HepG2 (cell line): ENCODE measurements around the gene SLC8A2. TPM values are rescaled to one million over a fixed set of nuclear protein-coding genes. Genes with fewer than 3 reads are reported as not detected.

Experiments used
- ATF1 ChIP-seq: IDR thresholded peaks from 2 replicates; pipeline ENCODE4 v1.6.1; 2016; ENCODE audit warnings: mild to moderate bottlenecking, control low read depth
- ATF4 ChIP-seq, 2 experiments: fragments of 450-650 bp in 1 of 2; sonication (generic) in 1 of 2; formaldehyde crosslinking; IDR thresholded peaks; 2 replicates each; pipeline versions ENCODE4 v1.5.0 to v1.8.0; 2020 to 2022; ENCODE audit warnings: mild to moderate bottlenecking in 1 of 2, missing genetic modification reagents in 1 of 2
- PLRG1 ChIP-seq: fragments of 450-650 bp; conservative IDR thresholded peaks from 2 replicates; pipeline ENCODE4 v1.6.1; 2016
- PRPF4 ChIP-seq: fragments of 200-400 bp; formaldehyde crosslinking; IDR thresholded peaks from 2 replicates; pipeline ENCODE4 v1.6.1; 2016; ENCODE audit warnings: low read length, low read depth; ENCODE audit not compliant: poor library complexity, severe bottlenecking
- SIN3B ChIP-seq: fragments of 150-350 bp; IDR thresholded peaks from 2 replicates; pipeline ENCODE4 v1.6.1; 2014; ENCODE audit warnings: low read length
- ZNF512 ChIP-seq: sonication (generic); formaldehyde crosslinking; IDR thresholded peaks from 2 replicates; pipeline ENCODE4 v1.4.0; 2020; ENCODE audit warnings: mild to moderate bottlenecking, missing genetic modification reagents
- ZNF572 ChIP-seq: sonication (generic); formaldehyde crosslinking; IDR thresholded peaks from 2 replicates; pipeline ENCODE4 v1.5.1; 2020; ENCODE audit warnings: mild to moderate bottlenecking, missing genetic modification reagents
- ZXDC ChIP-seq: sonication (generic); formaldehyde crosslinking; IDR thresholded peaks from 2 replicates; pipeline ENCODE4 v1.5.0; 2020; ENCODE audit warnings: mild to moderate bottlenecking, missing genetic modification reagents
- polyA plus RNA-seq, 8 experiments: library from polyadenylated mRNA; depleted of rRNA in 3 of 8; stranded (reverse) in 7 of 8; unstranded in 1 of 8; fragments of >200 nt; fragmentation: Illumina TruSeq in 4 of 8; extraction: Trizol in 4 of 8; gene quantifications; 2 replicates each; pipeline versions ENCODE4 v1.2.1 to v1.2.3, GENCODE V29; 2011 to 2016; ENCODE audit warnings: low read depth in 4 of 8, missing spikeins in 1 of 8, mixed read lengths in 1 of 8; ENCODE audit not compliant: insufficient read depth in 1 of 8
- total RNA-seq, 5 experiments: library from RNA; depleted of rRNA; stranded (reverse); fragments of >200 nt; fragmentation: Illumina TruSeq; extraction: Trizol; gene quantifications; 2 replicates each; pipeline ENCODE4 v1.2.3, GENCODE V29; 2016; ENCODE audit warnings: low read depth in 1 of 5
- TF ChIP-seq, protein P1 (sequence below): sonication (generic); formaldehyde crosslinking; IDR thresholded peaks from 2 replicates; pipeline ENCODE4 v1.4.0; 2020; ENCODE audit warnings: missing genetic modification reagents
- TF ChIP-seq, protein P2 (sequence below): sonication (generic); formaldehyde crosslinking; IDR thresholded peaks from 2 replicates; pipeline ENCODE4 v1.9.0; 2021; ENCODE audit warnings: missing genetic modification reagents, mild to moderate bottlenecking, borderline replicate concordance
- TF ChIP-seq, protein P3 (sequence below): sonication (generic); formaldehyde crosslinking; IDR thresholded peaks from 2 replicates; pipeline ENCODE4 v1.9.0; 2021; ENCODE audit warnings: missing genetic modification reagents, borderline replicate concordance

Gene SLC8A2
- total and polyA plus RNA-seq, 2 of the 13 experiments (the other 11 are each of a cell fraction or from before 2014, with no cell fraction given) = 0.02 TPM; not detected in 1

GRCh38 chr19:47483800-47484690 is 12.4 kb upstream of the SLC8A2 start, which contains the start of gene KPTN (continued):
- TF ChIP-seq ATF4 (CRISPR knock-in tag; IDR thresholded peaks at IDR 0.05) (no peak), PRPF4 (no peak), ZNF572 (CRISPR knock-in tag) (no peak), ATF1 (CRISPR knock-in tag) (peak; percentile 100), SIN3B (no peak; the same call in 1 of the 2 replicates), PLRG1 (no peak), ZNF512 (no peak), ZXDC (CRISPR knock-in tag) (no peak)
- TF ChIP-seq, protein P1, sequence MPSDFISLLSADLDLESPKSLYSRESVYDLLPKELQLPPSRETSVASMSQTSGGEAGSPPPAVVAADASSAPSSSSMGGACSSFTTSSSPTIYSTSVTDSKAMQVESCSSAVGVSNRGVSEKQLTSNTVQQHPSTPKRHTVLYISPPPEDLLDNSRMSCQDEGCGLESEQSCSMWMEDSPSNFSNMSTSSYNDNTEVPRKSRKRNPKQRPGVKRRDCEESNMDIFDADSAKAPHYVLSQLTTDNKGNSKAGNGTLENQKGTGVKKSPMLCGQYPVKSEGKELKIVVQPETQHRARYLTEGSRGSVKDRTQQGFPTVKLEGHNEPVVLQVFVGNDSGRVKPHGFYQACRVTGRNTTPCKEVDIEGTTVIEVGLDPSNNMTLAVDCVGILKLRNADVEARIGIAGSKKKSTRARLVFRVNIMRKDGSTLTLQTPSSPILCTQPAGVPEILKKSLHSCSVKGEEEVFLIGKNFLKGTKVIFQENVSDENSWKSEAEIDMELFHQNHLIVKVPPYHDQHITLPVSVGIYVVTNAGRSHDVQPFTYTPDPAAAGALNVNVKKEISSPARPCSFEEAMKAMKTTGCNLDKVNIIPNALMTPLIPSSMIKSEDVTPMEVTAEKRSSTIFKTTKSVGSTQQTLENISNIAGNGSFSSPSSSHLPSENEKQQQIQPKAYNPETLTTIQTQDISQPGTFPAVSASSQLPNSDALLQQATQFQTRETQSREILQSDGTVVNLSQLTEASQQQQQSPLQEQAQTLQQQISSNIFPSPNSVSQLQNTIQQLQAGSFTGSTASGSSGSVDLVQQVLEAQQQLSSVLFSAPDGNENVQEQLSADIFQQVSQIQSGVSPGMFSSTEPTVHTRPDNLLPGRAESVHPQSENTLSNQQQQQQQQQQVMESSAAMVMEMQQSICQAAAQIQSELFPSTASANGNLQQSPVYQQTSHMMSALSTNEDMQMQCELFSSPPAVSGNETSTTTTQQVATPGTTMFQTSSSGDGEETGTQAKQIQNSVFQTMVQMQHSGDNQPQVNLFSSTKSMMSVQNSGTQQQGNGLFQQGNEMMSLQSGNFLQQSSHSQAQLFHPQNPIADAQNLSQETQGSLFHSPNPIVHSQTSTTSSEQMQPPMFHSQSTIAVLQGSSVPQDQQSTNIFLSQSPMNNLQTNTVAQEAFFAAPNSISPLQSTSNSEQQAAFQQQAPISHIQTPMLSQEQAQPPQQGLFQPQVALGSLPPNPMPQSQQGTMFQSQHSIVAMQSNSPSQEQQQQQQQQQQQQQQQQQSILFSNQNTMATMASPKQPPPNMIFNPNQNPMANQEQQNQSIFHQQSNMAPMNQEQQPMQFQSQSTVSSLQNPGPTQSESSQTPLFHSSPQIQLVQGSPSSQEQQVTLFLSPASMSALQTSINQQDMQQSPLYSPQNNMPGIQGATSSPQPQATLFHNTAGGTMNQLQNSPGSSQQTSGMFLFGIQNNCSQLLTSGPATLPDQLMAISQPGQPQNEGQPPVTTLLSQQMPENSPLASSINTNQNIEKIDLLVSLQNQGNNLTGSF (CRISPR knock-in tag) = peak; percentile 41; the same call in 1 of the 2 replicates
- TF ChIP-seq, protein P2, sequence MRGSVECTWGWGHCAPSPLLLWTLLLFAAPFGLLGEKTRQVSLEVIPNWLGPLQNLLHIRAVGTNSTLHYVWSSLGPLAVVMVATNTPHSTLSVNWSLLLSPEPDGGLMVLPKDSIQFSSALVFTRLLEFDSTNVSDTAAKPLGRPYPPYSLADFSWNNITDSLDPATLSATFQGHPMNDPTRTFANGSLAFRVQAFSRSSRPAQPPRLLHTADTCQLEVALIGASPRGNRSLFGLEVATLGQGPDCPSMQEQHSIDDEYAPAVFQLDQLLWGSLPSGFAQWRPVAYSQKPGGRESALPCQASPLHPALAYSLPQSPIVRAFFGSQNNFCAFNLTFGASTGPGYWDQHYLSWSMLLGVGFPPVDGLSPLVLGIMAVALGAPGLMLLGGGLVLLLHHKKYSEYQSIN (CRISPR knock-in tag) = no peak
- TF ChIP-seq, protein P3, sequence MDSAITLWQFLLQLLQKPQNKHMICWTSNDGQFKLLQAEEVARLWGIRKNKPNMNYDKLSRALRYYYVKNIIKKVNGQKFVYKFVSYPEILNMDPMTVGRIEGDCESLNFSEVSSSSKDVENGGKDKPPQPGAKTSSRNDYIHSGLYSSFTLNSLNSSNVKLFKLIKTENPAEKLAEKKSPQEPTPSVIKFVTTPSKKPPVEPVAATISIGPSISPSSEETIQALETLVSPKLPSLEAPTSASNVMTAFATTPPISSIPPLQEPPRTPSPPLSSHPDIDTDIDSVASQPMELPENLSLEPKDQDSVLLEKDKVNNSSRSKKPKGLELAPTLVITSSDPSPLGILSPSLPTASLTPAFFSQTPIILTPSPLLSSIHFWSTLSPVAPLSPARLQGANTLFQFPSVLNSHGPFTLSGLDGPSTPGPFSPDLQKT (CRISPR knock-in tag) = no peak
